Measurements from ENCODE around the gene ALPL. TPM values are rescaled to one million over a fixed set of nuclear protein-coding genes. Genes with fewer than 3 reads are reported as not detected.

ALPL gene
- total and polyA plus RNA-seq, 10 of the 15 experiments (the other 5 are each of a cell fraction or from before 2014, with no cell fraction given) = 0.07 to 0.59 (median 0.31) TPM; not detected in 2

GRCh38 chr1:21547876-21548275 is 38.7 kb downstream of the ALPL start:
- H3K9me3 ChIP-seq (replicated peaks; ENCODE audit: control insufficient read depth, insufficient read depth, low read length) = no peaks in the 10 kb centered on the region
- H3K4me2 ChIP-seq (ENCODE audit: control insufficient read depth, insufficient read depth) = no peak overlapping the region
- ChIA-PET RAD21 (ENCODE audit: unreplicated experiment) (interaction anchor here (0.9 kb wide), 1 partner anchor 38 kb away, joined by 3 read pairs; the partner anchor contains the start of gene ALPL), POLR2A (no interaction called here), SMC1A (ENCODE audit: uncharacterized antibody, unreplicated experiment) (no interaction called here), CTCF (interaction anchor here (0.9 to 1.0 kb wide), 2 partner anchors 9 to 110 kb away, joined by 4 read pairs; no protein-coding TSS in a partner anchor)
- in situ Hi-C loops (cut with MboI) (no loop called here), intact Hi-C loops (cut with micrococcal nuclease; ENCODE audit: unreplicated experiment) (no loop called here)
- BruUV-seq (replicated peaks) = no TSS peak
- TF ChIP-seq BCL11A (IDR thresholded peaks at IDR 0.05; ENCODE audit: low read depth, low read length) (no peak), JUND (IDR thresholded peaks at IDR 0.05; ENCODE audit: low read depth, low read length) (no peak), PAX5 (IDR thresholded peaks at IDR 0.05; ENCODE audit: borderline replicate concordance, low read depth, low read length) (no peak), ATF2 (IDR thresholded peaks at IDR 0.05; ENCODE audit: low read length) (no peak), FOS (IDR thresholded peaks at IDR 0.05; ENCODE audit: borderline replicate concordance, extremely low read depth, insufficient read length) (no peak), CHD4 (IDR thresholded peaks at IDR 0.05) (no peak), HSF1 (IDR thresholded peaks at IDR 0.05; ENCODE audit: low read depth, low read length) (no peak), NBN (IDR thresholded peaks at IDR 0.05) (no peak)
- H3K4me3 ChIP-seq = no peak overlapping the region
- WGBS (ENCODE audit: insufficient coverage, insufficient replicate concordance, low lambda C conversion rate, missing lambda C conversion rate) = 47% methylated on average over 11 of the region's 11 CpGs
- no peaks in the 10 kb centered on the region for H3K36me3 ChIP-seq (ENCODE audit: control insufficient read depth in 2 of 2, insufficient read depth in 2 of 2, low read length in 1 of 2)
- no peaks in the 10 kb centered on the region; a peak in 1 of 4 replicates for H3K27me3 ChIP-seq (replicated peaks in 1 of 2; ENCODE audit: control insufficient read depth in 2 of 2, insufficient read depth in 2 of 2, low read length in 1 of 2)
- ATAC-seq (no peak), DNase-seq (ENCODE audit: low read depth, low spot score) (no peak), FAIRE-seq (no peak)
- no peak overlapping the region for H2AFZ ChIP-seq (ENCODE audit: control insufficient read depth, low read depth, low read length)
- H3K79me2 ChIP-seq (ENCODE audit: control insufficient read depth, insufficient read depth, low read length) = no peaks in the 10 kb centered on the region
- H4K20me1 ChIP-seq (ENCODE audit: control insufficient read depth, insufficient read depth) = no peaks in the 10 kb centered on the region
- H3K9ac ChIP-seq (ENCODE audit: control insufficient read depth, insufficient read depth, low read length) = no peak overlapping the region
- H3K4me1 ChIP-seq (ENCODE audit: control insufficient read depth, insufficient read depth, low read length) = no peaks in the 10 kb centered on the region
- no peak overlapping the region for H3K27ac ChIP-seq (ENCODE audit: control insufficient read depth, insufficient read depth)

All from GM12878 (cell line).